Superior temporal gyrus (tissue), 1 donor: Measurements from ENCODE around the gene PTPRN2.

Source experiments
- DNase-seq: peaks from one replicate; pipeline ENCODE4 v3.0.0-alpha.2; 2016; ENCODE audit errors: extremely low spot score

The PTPRN2 gene

GRCh38 chr7:157998884-157999552, 588.6 kb downstream of the PTPRN2 start:
- DNase-seq: no peak

- no peak for DNase-seq
These were observed 590.2 kb downstream of the PTPRN2 start for GRCh38 chr7:157997471-157997870.

- no peak for DNase-seq
These were observed 590.6 kb downstream of the PTPRN2 start for GRCh38 chr7:157997080-157997440.

- DNase-seq: no peak
These were observed 591.1 kb downstream of the PTPRN2 start for GRCh38 chr7:157996359-157997079.

GRCh38 chr7:157995815-157996214, 591.8 kb downstream of the PTPRN2 start:
- no peak for DNase-seq

- no peak for DNase-seq
These were observed 593.3 kb downstream of the PTPRN2 start for GRCh38 chr7:157994319-157994718.

GRCh38 chr7:157993406-157994105, 594.1 kb downstream of the PTPRN2 start:
- DNase-seq: no peak

- DNase-seq: no peak
These were observed 595.0 kb downstream of the PTPRN2 start for GRCh38 chr7:157992511-157993160.

- DNase-seq: no peak
These were observed 595.9 kb downstream of the PTPRN2 start for GRCh38 chr7:157991761-157992160.

GRCh38 chr7:157991351-157991750, 596.3 kb downstream of the PTPRN2 start:
- DNase-seq: no peak

GRCh38 chr7:157990881-157991250, 596.8 kb downstream of the PTPRN2 start:
- no peak for DNase-seq

GRCh38 chr7:157990226-157990880, 597.3 kb downstream of the PTPRN2 start:
- no peak for DNase-seq

- no peak for DNase-seq
These were observed 598.0 kb downstream of the PTPRN2 start for GRCh38 chr7:157989589-157989988.

- DNase-seq: no peak
These were observed 599.7 kb downstream of the PTPRN2 start for GRCh38 chr7:157987906-157988305.

- no peak for DNase-seq
These were observed 601.6 kb downstream of the PTPRN2 start for GRCh38 chr7:157986051-157986450.

GRCh38 chr7:157985636-157986035, 602.0 kb downstream of the PTPRN2 start:
- DNase-seq: no peak

- no peak for DNase-seq
These were observed 603.0 kb downstream of the PTPRN2 start for GRCh38 chr7:157984423-157985163.

- no peak for DNase-seq
These were observed 603.9 kb downstream of the PTPRN2 start for GRCh38 chr7:157983502-157984422.

GRCh38 chr7:157981778-157982177, 605.8 kb downstream of the PTPRN2 start:
- DNase-seq: no peak

- no peak for DNase-seq
These were observed 606.8 kb downstream of the PTPRN2 start for GRCh38 chr7:157980774-157981173.
